ENCODE measurements around the gene PUSL1.
A peak's percentile ranks its signal among the peaks of the same experiment; 100 is the strongest.

PUSL1 gene

GRCh38 chr1:1307923-1308755, at the start of gene PUSL1, which contains the start of gene ACAP3:
Gene PUSL1, plus strand, starts transcription at chr1:1308597. Its CDS starts 47 bp downstream, at chr1:1308644.
Gene ACAP3, minus strand, starts transcription at chr1:1307930. Its CDS starts 115 bp downstream, at chr1:1307815.
- DNase-seq: peak; percentile 90

- DNase-seq: no peak
These were observed 49.3 kb upstream of the PUSL1 start for GRCh38 chr1:1259119-1259488.

- DNase-seq: no peak
These were observed 48.9 kb upstream of the PUSL1 start for GRCh38 chr1:1259540-1259939.

DNA sequence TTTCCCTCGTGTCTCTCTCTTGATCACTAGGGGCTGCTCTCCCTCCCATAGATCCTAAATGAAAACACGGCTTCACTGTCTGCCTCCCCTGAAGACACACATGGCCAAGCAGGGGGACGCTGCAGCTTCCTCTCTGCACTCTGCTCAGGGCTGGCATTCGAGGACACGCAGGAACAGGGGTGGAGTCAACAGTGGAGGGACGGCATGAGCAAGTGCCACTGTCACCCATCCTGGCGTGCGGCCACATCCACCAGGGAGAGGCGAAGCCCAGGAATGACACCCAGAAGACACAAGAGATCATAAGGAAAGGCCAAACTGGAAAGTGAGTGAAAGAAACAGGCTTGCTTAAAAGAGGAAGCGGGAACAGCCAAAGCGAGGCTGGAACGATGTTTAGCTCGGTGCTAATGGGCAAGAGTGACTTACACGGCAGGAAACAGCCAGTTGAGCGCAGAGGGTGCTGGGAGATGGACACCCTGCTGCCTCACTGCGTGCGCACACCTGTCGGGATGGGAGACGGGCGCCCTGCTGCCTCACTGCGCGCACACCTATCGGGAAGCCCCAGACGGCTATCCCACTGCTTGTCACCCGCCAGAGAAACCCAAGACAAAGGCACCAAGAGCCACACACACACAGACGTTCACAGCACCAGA, 48.3 kb upstream of the PUSL1 start:
- DNase-seq: no peak

- DNase-seq: no peak
These were observed 47.4 kb upstream of the PUSL1 start for GRCh38 chr1:1260843-1261560.

- DNase-seq: no peak
These were observed 46.3 kb upstream of the PUSL1 start for GRCh38 chr1:1262071-1262470.

DNA sequence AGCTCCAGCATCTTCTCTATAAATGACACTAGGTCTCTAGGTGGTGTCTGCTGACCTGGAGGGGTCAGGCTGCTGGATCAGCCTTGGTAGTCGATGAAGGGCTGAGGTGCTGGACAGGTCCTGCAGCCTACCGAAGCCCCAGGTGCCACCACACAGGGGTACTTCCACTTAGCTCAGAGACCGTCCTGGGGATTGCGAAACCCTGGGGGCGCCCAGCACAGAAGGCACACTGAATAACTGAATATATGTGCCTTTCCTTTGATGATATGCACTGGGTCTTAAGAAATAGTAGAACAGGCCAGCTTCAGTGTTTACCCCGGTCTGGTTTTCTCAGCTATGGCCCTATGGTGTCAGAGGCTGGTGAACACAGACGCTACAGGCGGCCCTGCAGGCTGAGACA, 45.6 kb upstream of the PUSL1 start:
- DNase-seq: no peak

- DNase-seq: no peak
These were observed 44.4 kb upstream of the PUSL1 start for GRCh38 chr1:1264026-1264425.

GRCh38 chr1:1264868-1265272, 43.5 kb upstream of the PUSL1 start:
- no peak for DNase-seq

GRCh38 chr1:1267488-1268283, 40.7 kb upstream of the PUSL1 start:
- DNase-seq: no peak

DNA sequence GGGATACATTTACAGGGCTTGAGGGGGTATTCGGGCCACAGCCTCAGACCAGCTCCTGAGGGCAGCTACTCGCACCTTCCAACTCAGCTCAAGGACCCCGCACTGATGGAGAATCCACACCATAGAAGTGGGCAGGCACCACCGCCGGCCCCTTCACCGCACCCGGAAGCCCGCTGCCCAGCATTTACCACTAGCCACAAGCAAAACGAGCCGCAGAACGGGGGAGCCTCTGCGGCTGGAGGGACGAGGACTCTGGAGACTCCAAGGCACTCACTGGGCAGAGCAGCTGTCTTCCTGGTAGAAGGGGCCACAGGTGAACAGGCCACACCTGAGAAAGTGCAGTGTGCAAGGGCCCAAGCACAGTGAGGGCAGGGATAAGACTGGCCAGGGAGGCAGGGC, 40.1 kb upstream of the PUSL1 start:
- no peak for DNase-seq

GRCh38 chr1:1270813-1271212, 37.6 kb upstream of the PUSL1 start:
- DNase-seq: no peak

GRCh38 chr1:1272341-1273208, 35.8 kb upstream of the PUSL1 start:
- no peak for DNase-seq

GRCh38 chr1:1273209-1273511, 35.2 kb upstream of the PUSL1 start:
- DNase-seq: no peak

DNA sequence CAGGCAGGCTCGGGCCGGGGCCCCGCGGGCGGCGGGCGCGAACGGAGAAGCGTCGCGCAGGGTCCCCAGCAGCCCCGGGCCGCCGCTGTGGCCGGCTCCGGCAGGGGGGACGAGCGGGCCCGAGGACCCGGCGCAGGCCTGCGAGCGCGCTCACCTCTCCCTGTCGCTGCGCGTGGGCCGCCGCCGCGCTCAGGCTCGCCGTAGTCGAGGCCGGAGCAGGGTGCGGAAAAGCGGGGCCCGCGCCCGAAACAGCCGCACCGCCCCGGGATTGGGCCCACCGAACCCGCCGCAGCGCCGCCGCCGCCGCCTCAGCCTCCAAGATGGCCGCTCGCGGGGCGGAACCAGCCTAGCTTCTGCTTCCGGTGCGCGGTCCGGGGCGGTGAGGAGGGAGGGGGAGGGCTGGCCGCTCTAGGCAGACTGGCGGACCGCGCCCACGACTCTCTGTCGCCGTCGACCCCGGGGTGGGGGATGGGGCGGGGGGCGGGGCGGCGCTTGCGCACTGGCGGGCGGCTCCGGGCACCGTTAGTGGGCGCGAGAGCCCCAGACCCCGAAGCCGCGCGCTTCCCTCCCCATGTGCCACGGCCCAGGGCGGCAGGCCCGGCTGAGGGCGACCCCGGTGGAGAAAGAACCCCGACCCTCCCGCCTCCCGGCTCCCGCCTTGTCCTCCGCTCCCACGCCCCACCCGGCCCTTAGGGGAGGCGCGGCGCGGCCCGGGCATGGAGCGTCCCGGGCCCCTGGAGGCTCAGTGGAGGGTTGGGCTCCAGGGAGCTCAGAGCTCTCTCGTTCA, 34.7 kb upstream of the PUSL1 start, which contains the start of gene UBE2J2:
TSS of gene UBE2J2 (minus strand) at position 343 of the 787 bp plus-strand sequence. CDS start 5,862 bp downstream, outside the sequence.
- DNase-seq: peak; percentile 95

GRCh38 chr1:1274299-1274930, 34.0 kb upstream of the PUSL1 start:
- no peak for DNase-seq

DNA sequence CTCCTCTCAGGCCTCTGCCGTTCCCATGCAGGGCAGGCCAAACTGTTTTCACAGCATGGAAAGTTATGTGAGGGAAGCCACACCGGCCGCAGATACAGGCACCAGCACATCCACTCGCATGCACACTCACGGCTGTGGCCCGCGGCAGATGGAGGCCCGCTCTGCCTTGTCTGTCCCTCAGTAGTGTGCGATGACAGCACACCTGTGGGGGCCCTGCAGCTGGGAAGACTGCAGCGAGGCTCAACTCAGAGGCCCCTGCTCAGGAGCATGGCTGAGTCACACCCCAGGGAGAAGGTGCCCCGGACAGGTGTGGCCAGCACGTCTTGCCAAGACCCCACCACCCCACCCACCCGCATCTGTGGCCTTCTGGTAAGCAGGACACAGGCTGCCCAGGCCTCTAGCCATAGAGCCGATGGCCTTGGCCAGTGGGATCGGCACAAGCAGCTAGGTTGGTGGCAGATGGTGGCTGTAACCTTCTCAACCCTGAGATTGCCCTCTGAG, 33.4 kb upstream of the PUSL1 start:
- DNase-seq: no peak

DNA sequence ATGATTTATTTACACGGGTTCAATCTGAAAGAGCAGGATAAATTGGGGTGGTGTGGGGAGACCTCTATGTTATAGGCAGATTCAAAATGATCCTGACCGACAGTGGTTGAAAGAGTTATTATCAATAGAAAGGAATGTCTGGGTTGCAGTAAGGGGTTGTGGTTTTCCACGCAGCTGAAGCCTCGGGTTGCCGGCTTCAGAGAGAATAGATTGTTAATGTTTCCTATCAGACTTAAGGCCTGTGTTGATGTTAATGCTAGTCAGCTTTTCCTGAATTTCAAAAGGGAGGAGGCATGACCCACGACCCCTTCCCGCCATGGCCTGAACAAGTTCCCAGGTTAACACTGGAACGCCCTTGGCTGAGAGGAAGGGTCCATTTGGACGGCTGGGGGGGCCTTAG, 32.6 kb upstream of the PUSL1 start:
- no peak for DNase-seq

DNA sequence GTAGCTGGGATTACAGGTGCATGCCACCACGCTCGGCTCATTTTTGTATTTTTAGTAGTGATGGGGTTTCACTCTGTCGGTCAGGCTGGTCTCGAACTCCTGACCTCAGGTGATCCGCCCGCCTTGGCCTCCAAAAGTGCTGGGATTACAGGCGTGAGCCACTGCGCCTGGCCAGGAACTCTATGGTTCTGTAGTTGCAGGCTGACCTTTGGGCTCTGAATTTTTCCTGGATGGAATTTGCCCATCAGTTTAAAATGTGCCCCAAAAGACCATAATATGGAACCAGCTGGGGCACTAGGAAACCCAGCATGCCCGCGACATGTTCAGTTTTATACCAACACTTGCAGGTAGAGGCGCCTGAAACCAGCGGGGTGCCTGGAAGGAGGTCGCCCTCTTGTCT, 29.8 kb upstream of the PUSL1 start:
- DNase-seq: no peak

- DNase-seq: no peak
These were observed 29.4 kb upstream of the PUSL1 start for GRCh38 chr1:1279028-1279427.

Data from activated CD4-positive, alpha-beta T cell treated with anti-CD3 and anti-CD28 coated beads, Interleukin-2, Interleukin-6, amounts not matched to agents 100 ng/mL and 50 ng/mL, durations not matched to agents 16 hours and 8 hours (primary cell).